Endodermal cell (in vitro differentiated cells): ENCODE results near the gene UNC5B. TPM values are rescaled to one million over a fixed set of nuclear protein-coding genes. Genes with fewer than 3 reads are reported as not detected.

Experiments
- DNase-seq: peaks from one replicate; pipeline ENCODE4 v3.0.0-alpha.2; 2017
- H3K27ac ChIP-seq: 2 replicates; pipeline ENCODE4 v1.5.1; 2013; ENCODE audit warnings: mild to moderate bottlenecking, low read depth, low read length, moderate library complexity
- H3K27me3 ChIP-seq: 2 replicates; pipeline ENCODE4 v1.6.1; 2013; ENCODE audit warnings: mild to moderate bottlenecking, low read length, moderate library complexity; ENCODE audit not compliant: insufficient read depth, control insufficient read depth, poor library complexity, severe bottlenecking
- H3K36me3 ChIP-seq: 2 replicates; pipeline ENCODE4 v1.7.0; 2013; ENCODE audit warnings: mild to moderate bottlenecking, low read length, moderate library complexity; ENCODE audit not compliant: control insufficient read depth, insufficient read depth
- H3K4me1 ChIP-seq: one replicate; pipeline ENCODE4 v1.7.0; 2013; ENCODE audit warnings: low read length; ENCODE audit not compliant: control insufficient read depth, insufficient read depth
- H3K4me3 ChIP-seq: 2 replicates; pipeline ENCODE4 v1.5.1; 2013; ENCODE audit warnings: mild to moderate bottlenecking, low read length, moderate library complexity
- H3K9ac ChIP-seq: 2 replicates; pipeline ENCODE4 v1.6.1; 2013; ENCODE audit warnings: mild to moderate bottlenecking, low read length, moderate library complexity; ENCODE audit not compliant: poor library complexity, severe bottlenecking; ENCODE audit errors: extremely low read depth
- H3K9me3 ChIP-seq: 2 replicates; pipeline ENCODE4 v1.6.1; 2013; ENCODE audit warnings: mild to moderate bottlenecking, low read length, moderate library complexity; ENCODE audit not compliant: control insufficient read depth
- H3K27ac Mint-ChIP-seq: 2 replicates; pipeline ENCODE4 v1.8.0; 2020; ENCODE audit warnings: mixed read lengths
- H3K27me3 Mint-ChIP-seq: 2 replicates; pipeline ENCODE4 v1.8.0; 2021; ENCODE audit warnings: mild to moderate bottlenecking, mixed read lengths; ENCODE audit not compliant: insufficient read depth
- H3K36me3 Mint-ChIP-seq: 2 replicates; pipeline ENCODE4 v1.8.0; 2020; ENCODE audit warnings: low read depth, mixed read lengths
- H3K4me1 Mint-ChIP-seq: 2 replicates; pipeline ENCODE4 v1.8.0; 2020; ENCODE audit warnings: mixed read lengths
- H3K4me3 Mint-ChIP-seq: 2 replicates; pipeline ENCODE4 v1.8.0; 2020; ENCODE audit warnings: mild to moderate bottlenecking, moderate library complexity, mixed read lengths
- H3K9me3 Mint-ChIP-seq: 2 replicates; pipeline ENCODE4 v1.8.0; 2020; ENCODE audit warnings: mild to moderate bottlenecking, mixed read lengths
- WGBS, 2 experiments: methylation state at CpG; one replicate each; pipeline versions ENCODE4 v1.1.5 to v1.1.7; 2013; ENCODE audit warnings: missing lambda C conversion rate in 2 of 2, mixed read lengths in 1 of 2; ENCODE audit not compliant: insufficient coverage in 1 of 2, insufficient read length in 1 of 2; 5-methylcytosine and 5-hydroxymethylcytosine counted together
- total RNA-seq, 2 donors: library from RNA; stranded (reverse); fragmentation: NEBNext Ultra II Directional in 1 of 2; extraction: Animal tissue kit (Norgen Biotek cat#: 25700) in 1 of 2; gene quantifications; 2 replicates in 1 of 2; 3 replicates in 1 of 2; pipeline ENCODE4 v1.2.1, GENCODE V29; 2021
- TF ChIP-seq, protein P1 (sequence below): fragments of 200-600 bp; sonication (generic); conservative IDR thresholded peaks from 2 replicates; pipeline ENCODE4 v1.5.0; 2021; ENCODE audit warnings: antibody characterized with exemption, mild to moderate bottlenecking

Gene UNC5B
- total RNA-seq, 2 donors from 2014 or later = 9.7 to 14.5 TPM

DNA sequence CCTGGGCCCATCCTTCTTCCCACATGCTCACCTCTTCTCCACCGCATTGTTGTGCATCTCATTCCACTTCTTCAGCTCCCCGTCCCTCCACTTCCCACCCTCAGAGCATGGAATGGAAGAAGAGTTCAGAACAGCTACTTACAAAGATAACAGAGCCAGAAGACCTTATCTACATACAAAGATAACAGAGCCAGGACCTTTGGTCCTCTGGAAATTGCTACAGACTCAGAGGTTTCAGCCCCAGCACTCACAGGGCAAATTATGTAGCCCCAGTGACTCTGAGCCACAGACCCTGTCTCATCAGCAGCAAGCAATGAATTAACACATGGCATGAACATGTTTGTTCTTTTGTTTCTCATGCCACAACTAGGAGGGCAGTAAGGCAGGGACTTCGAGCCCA is 78.0 kb downstream of the UNC5B start:
- Histone ChIP-seq H3K9me3 (peaks cover 6% of the 10 kb centered on the region), H3K9ac (no peak overlapping the region), H3K27ac (no peak overlapping the region), H3K4me1 (peaks cover 13% of the 10 kb centered on the region), H3K36me3 (peaks cover 11% of the 10 kb centered on the region), H3K4me3 (no peak overlapping the region), H3K27me3 (no peaks in the 10 kb centered on the region)
- no peaks in the 10 kb centered on the region for H3K9me3 Mint-ChIP-seq
- H3K27me3 Mint-ChIP-seq = no peaks in the 10 kb centered on the region
- DNase-seq = no peak
- H3K27ac Mint-ChIP-seq = no peak overlapping the region
- no peak overlapping the region for H3K4me3 Mint-ChIP-seq
- H3K4me1 Mint-ChIP-seq = peaks cover 15% of the 10 kb centered on the region
- peaks cover 11% of the 10 kb centered on the region for H3K36me3 Mint-ChIP-seq
- TF ChIP-seq, protein P1, sequence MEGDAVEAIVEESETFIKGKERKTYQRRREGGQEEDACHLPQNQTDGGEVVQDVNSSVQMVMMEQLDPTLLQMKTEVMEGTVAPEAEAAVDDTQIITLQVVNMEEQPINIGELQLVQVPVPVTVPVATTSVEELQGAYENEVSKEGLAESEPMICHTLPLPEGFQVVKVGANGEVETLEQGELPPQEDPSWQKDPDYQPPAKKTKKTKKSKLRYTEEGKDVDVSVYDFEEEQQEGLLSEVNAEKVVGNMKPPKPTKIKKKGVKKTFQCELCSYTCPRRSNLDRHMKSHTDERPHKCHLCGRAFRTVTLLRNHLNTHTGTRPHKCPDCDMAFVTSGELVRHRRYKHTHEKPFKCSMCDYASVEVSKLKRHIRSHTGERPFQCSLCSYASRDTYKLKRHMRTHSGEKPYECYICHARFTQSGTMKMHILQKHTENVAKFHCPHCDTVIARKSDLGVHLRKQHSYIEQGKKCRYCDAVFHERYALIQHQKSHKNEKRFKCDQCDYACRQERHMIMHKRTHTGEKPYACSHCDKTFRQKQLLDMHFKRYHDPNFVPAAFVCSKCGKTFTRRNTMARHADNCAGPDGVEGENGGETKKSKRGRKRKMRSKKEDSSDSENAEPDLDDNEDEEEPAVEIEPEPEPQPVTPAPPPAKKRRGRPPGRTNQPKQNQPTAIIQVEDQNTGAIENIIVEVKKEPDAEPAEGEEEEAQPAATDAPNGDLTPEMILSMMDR = no peak
- WGBS, 2 experiments = 91 to 93% methylated on average over 1 to 3 of the region's 3 CpGs

DNA sequence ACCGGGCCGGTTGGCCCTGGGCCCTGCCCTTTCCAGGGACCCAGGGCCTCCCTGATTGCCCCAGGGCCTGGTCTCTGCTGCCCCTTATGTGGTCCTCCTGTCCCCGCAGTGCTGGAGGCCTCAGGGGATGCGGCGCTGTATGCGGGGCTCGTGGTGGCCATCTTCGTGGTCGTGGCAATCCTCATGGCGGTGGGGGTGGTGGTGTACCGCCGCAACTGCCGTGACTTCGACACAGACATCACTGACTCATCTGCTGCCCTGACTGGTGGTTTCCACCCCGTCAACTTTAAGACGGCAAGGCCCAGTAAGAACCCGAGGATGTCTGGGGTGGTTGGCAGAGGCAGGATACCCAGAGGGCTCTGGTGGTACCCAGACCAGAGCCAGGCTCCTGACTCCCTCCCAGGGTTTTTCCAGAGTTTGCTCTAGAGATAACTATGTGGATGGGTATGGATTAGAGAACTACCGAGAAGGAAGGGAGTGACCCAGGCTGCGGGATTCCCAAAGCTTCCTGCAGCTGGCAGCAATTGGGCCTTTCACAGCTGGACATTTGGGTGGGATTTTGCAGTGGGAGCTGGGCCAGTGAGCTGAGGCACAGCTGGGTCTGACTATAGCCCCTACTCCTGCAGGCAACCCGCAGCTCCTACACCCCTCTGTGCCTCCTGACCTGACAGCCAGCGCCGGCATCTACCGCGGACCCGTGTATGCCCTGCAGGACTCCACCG is 78.6 kb downstream of the UNC5B start:
- Mint-ChIP-seq H3K27me3 (no peaks in the 10 kb centered on the region), H3K4me3 (no peak overlapping the region), H3K9me3 (no peaks in the 10 kb centered on the region), H3K4me1 (peaks cover 11% of the 10 kb centered on the region), H3K36me3 (peaks cover 12% of the 10 kb centered on the region), H3K27ac (no peak overlapping the region)
- Histone ChIP-seq H3K36me3 (peaks cover 11% of the 10 kb centered on the region), H3K27me3 (no peaks in the 10 kb centered on the region), H3K9me3 (peaks cover 6% of the 10 kb centered on the region), H3K9ac (no peak overlapping the region), H3K4me3 (no peak overlapping the region), H3K4me1 (peaks cover 7% of the 10 kb centered on the region), H3K27ac (no peak overlapping the region)
- 93 to 98% methylated on average over 15 to 26 of the region's 26 CpGs for WGBS, 2 experiments
- DNase-seq = no peak
- TF ChIP-seq, protein P1 = no peak

DNA sequence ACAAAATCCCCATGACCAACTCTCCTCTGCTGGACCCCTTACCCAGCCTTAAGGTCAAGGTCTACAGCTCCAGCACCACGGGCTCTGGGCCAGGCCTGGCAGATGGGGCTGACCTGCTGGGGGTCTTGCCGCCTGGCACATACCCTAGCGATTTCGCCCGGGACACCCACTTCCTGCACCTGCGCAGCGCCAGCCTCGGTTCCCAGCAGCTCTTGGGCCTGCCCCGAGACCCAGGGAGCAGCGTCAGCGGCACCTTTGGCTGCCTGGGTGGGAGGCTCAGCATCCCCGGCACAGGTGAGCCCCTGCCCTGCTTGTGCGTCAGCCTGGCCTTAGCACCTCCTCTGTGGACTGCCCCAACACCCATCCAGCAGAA is 79.1 kb downstream of the UNC5B start:
- H3K27ac ChIP-seq = no peak overlapping the region
- Mint-ChIP-seq H3K4me3 (no peak overlapping the region), H3K27ac (no peak overlapping the region), H3K9me3 (no peaks in the 10 kb centered on the region), H3K4me1 (peaks cover 6% of the 10 kb centered on the region), H3K27me3 (no peaks in the 10 kb centered on the region), H3K36me3 (peaks cover 15% of the 10 kb centered on the region)
- no peak for DNase-seq
- H3K36me3 ChIP-seq = peaks cover 11% of the 10 kb centered on the region
- peaks cover 6% of the 10 kb centered on the region for H3K9me3 ChIP-seq
- peaks cover 1% of the 10 kb centered on the region for H3K4me1 ChIP-seq
- no peak overlapping the region for H3K4me3 ChIP-seq
- no peak overlapping the region for H3K9ac ChIP-seq
- 96 to 100% methylated on average over 6 to 13 of the region's 13 CpGs for WGBS, 2 experiments
- TF ChIP-seq, protein P1 = no peak
- H3K27me3 ChIP-seq = no peaks in the 10 kb centered on the region
